T-helper 2 cell treated with Interferon-gamma antibody and Interleukin-4, amounts not matched to agents 5 μg/mL and 100 μg/mL, for 36 hours (primary cell): ENCODE measurements around the gene UPP2.

Experiments used
- DNase-seq: peaks from one replicate; pipeline ENCODE4 v3.0.0; 2021; ENCODE audit warnings: low spot score
- H3K27ac Mint-ChIP-seq: one replicate; pipeline ENCODE4 v1.8.0; 2021; ENCODE audit warnings: mild to moderate bottlenecking, mixed read lengths
- H3K27me3 Mint-ChIP-seq: one replicate; pipeline ENCODE4 v1.8.0; 2021; ENCODE audit warnings: low read depth, mixed read lengths
- H3K36me3 Mint-ChIP-seq: one replicate; pipeline ENCODE4 v1.8.0; 2021; ENCODE audit warnings: low read depth, mixed read lengths
- H3K4me1 Mint-ChIP-seq: one replicate; pipeline ENCODE4 v1.8.0; 2021; ENCODE audit warnings: low read depth, mixed read lengths
- H3K4me3 Mint-ChIP-seq: one replicate; pipeline ENCODE4 v1.8.0; 2022; ENCODE audit warnings: mild to moderate bottlenecking, moderate library complexity, mixed read lengths
- H3K9me3 Mint-ChIP-seq: one replicate; pipeline ENCODE4 v1.8.0; 2021; ENCODE audit warnings: mixed read lengths

Gene UPP2

GRCh38 chr2:158101384-158101926, at the start of gene UPP2:
UPP2 (plus strand) TSS chr2:158101876; CDS start chr2:158102064, 188 bp downstream.
- Mint-ChIP-seq H3K27ac (no peak within 1 kb of the TSS), H3K36me3 (no peaks in the 10 kb centered on the region), H3K27me3 (no peaks in the 10 kb centered on the region), H3K9me3 (no peaks in the 10 kb centered on the region), H3K4me3 (no peak within 1 kb of the TSS), H3K4me1 (no peaks in the 10 kb centered on the region)
- no peak for DNase-seq

GRCh38 chr2:158052761-158053160, 48.9 kb upstream of the UPP2 start:
- H3K4me1 Mint-ChIP-seq: no peaks in the 10 kb centered on the region

GRCh38 chr2:158056875-158057274, 44.8 kb upstream of the UPP2 start:
- H3K9me3 Mint-ChIP-seq: no peaks in the 10 kb centered on the region

More at GRCh38 chr2:158052761-158053160, 48.9 kb upstream of the UPP2 start:
- H3K4me3 Mint-ChIP-seq: no peak overlapping the region
- H3K9me3 Mint-ChIP-seq: no peaks in the 10 kb centered on the region
- DNase-seq: no peak
- peaks cover 6% of the 10 kb centered on the region for H3K27me3 Mint-ChIP-seq
- H3K27ac Mint-ChIP-seq: no peak overlapping the region
- no peaks in the 10 kb centered on the region for H3K36me3 Mint-ChIP-seq

GRCh38 chr2:158060160-158060834, 41.4 kb upstream of the UPP2 start:
- H3K4me3 Mint-ChIP-seq: no peak overlapping the region

More at GRCh38 chr2:158056875-158057274, 44.8 kb upstream of the UPP2 start:
- Mint-ChIP-seq H3K36me3 (no peaks in the 10 kb centered on the region), H3K27me3 (peaks cover 4% of the 10 kb centered on the region), H3K4me3 (no peak overlapping the region), H3K4me1 (no peaks in the 10 kb centered on the region), H3K27ac (no peak overlapping the region)
- DNase-seq: no peak

GRCh38 chr2:158060835-158061435, 40.7 kb upstream of the UPP2 start:
- Mint-ChIP-seq H3K36me3 (no peaks in the 10 kb centered on the region), H3K27ac (no peak overlapping the region), H3K27me3 (peaks cover 4% of the 10 kb centered on the region), H3K9me3 (no peaks in the 10 kb centered on the region), H3K4me1 (no peaks in the 10 kb centered on the region), H3K4me3 (no peak overlapping the region)
- no peak for DNase-seq

More at GRCh38 chr2:158060160-158060834, 41.4 kb upstream of the UPP2 start:
- no peaks in the 10 kb centered on the region for H3K36me3 Mint-ChIP-seq
- no peaks in the 10 kb centered on the region for H3K4me1 Mint-ChIP-seq
- H3K27me3 Mint-ChIP-seq: peaks cover 4% of the 10 kb centered on the region
- no peak overlapping the region for H3K27ac Mint-ChIP-seq
- no peak for DNase-seq
- no peaks in the 10 kb centered on the region for H3K9me3 Mint-ChIP-seq

- DNase-seq: no peak
- no peaks in the 10 kb centered on the region for H3K4me1 Mint-ChIP-seq
- no peak overlapping the region for H3K27ac Mint-ChIP-seq
- peaks cover 4% of the 10 kb centered on the region for H3K27me3 Mint-ChIP-seq
- H3K9me3 Mint-ChIP-seq: no peaks in the 10 kb centered on the region
- no peaks in the 10 kb centered on the region for H3K36me3 Mint-ChIP-seq
- H3K4me3 Mint-ChIP-seq: no peak overlapping the region
Measured at GRCh38 chr2:158061763-158062162, 39.9 kb upstream of the UPP2 start.

- no peaks in the 10 kb centered on the region for H3K4me1 Mint-ChIP-seq
- H3K9me3 Mint-ChIP-seq: no peaks in the 10 kb centered on the region
- H3K27ac Mint-ChIP-seq: no peak overlapping the region
- no peak overlapping the region for H3K4me3 Mint-ChIP-seq
- no peaks in the 10 kb centered on the region for H3K36me3 Mint-ChIP-seq
- H3K27me3 Mint-ChIP-seq: peaks cover 2% of the 10 kb centered on the region
- no peak for DNase-seq
Measured at GRCh38 chr2:158066046-158066713, 35.5 kb upstream of the UPP2 start.

- no peak for DNase-seq
- no peaks in the 10 kb centered on the region for H3K9me3 Mint-ChIP-seq
- peaks cover 3% of the 10 kb centered on the region for H3K27me3 Mint-ChIP-seq
- no peaks in the 10 kb centered on the region for H3K36me3 Mint-ChIP-seq
- no peak overlapping the region for H3K27ac Mint-ChIP-seq
- no peak overlapping the region for H3K4me3 Mint-ChIP-seq
- no peaks in the 10 kb centered on the region for H3K4me1 Mint-ChIP-seq
Measured at GRCh38 chr2:158071018-158071417, 30.7 kb upstream of the UPP2 start.

- H3K9me3 Mint-ChIP-seq: no peaks in the 10 kb centered on the region
- no peak for DNase-seq
- no peak overlapping the region for H3K4me3 Mint-ChIP-seq
- H3K27ac Mint-ChIP-seq: no peak overlapping the region
- no peaks in the 10 kb centered on the region for H3K36me3 Mint-ChIP-seq
- H3K4me1 Mint-ChIP-seq: no peaks in the 10 kb centered on the region
- H3K27me3 Mint-ChIP-seq: peaks cover 3% of the 10 kb centered on the region
Measured at GRCh38 chr2:158072361-158072760, 29.3 kb upstream of the UPP2 start.

GRCh38 chr2:158079672-158080071, 22.0 kb upstream of the UPP2 start:
- Mint-ChIP-seq H3K36me3 (no peaks in the 10 kb centered on the region), H3K27me3 (no peaks in the 10 kb centered on the region), H3K4me3 (no peak overlapping the region), H3K9me3 (no peaks in the 10 kb centered on the region), H3K27ac (no peak overlapping the region), H3K4me1 (no peaks in the 10 kb centered on the region)
- DNase-seq: no peak

GRCh38 chr2:158088093-158088492, 13.6 kb upstream of the UPP2 start:
- Mint-ChIP-seq H3K9me3 (no peaks in the 10 kb centered on the region), H3K4me1 (no peaks in the 10 kb centered on the region), H3K36me3 (no peaks in the 10 kb centered on the region), H3K4me3 (no peak overlapping the region), H3K27ac (no peak overlapping the region), H3K27me3 (no peaks in the 10 kb centered on the region)
- no peak for DNase-seq

GRCh38 chr2:158089322-158089721, 12.4 kb upstream of the UPP2 start:
- Mint-ChIP-seq H3K27ac (no peak overlapping the region), H3K36me3 (no peaks in the 10 kb centered on the region), H3K9me3 (no peaks in the 10 kb centered on the region), H3K4me1 (no peaks in the 10 kb centered on the region), H3K27me3 (no peaks in the 10 kb centered on the region), H3K4me3 (no peak overlapping the region)
- no peak for DNase-seq

GRCh38 chr2:158091647-158092046, 10.0 kb upstream of the UPP2 start:
- no peaks in the 10 kb centered on the region for H3K9me3 Mint-ChIP-seq

GRCh38 chr2:158094487-158095092, 7.1 kb upstream of the UPP2 start:
- no peaks in the 10 kb centered on the region for H3K27me3 Mint-ChIP-seq
- H3K36me3 Mint-ChIP-seq: no peaks in the 10 kb centered on the region
- no peaks in the 10 kb centered on the region for H3K9me3 Mint-ChIP-seq
- no peaks in the 10 kb centered on the region for H3K4me1 Mint-ChIP-seq
- H3K27ac Mint-ChIP-seq: no peak overlapping the region
- DNase-seq: no peak
- no peak overlapping the region for H3K4me3 Mint-ChIP-seq

More at GRCh38 chr2:158091647-158092046, 10.0 kb upstream of the UPP2 start:
- no peaks in the 10 kb centered on the region for H3K4me1 Mint-ChIP-seq
- no peaks in the 10 kb centered on the region for H3K27me3 Mint-ChIP-seq
- no peak for DNase-seq
- H3K4me3 Mint-ChIP-seq: no peak overlapping the region
- H3K36me3 Mint-ChIP-seq: no peaks in the 10 kb centered on the region
- no peak overlapping the region for H3K27ac Mint-ChIP-seq
